Fibroblast of pulmonary artery (primary cell): Measurements from ENCODE around the gene CELA3A.
"Not testable (repeated sequence)": the region's sequence is repeated elsewhere in the genome, so short reads cannot be mapped to it uniquely, and the experiment has no call there.

ENCODE experiments used
- DNase-seq: peaks from one replicate; pipeline ENCODE4 v3.0.0-alpha.2; 2010; ENCODE audit warnings: low read depth
- H3K4me3 ChIP-seq: replicated peaks from 2 replicates; pipeline ENCODE4 v1.5.1; 2011; ENCODE audit warnings: low read depth, mild to moderate bottlenecking, control low read depth, low read length, moderate library complexity

Gene CELA3A

DNA sequence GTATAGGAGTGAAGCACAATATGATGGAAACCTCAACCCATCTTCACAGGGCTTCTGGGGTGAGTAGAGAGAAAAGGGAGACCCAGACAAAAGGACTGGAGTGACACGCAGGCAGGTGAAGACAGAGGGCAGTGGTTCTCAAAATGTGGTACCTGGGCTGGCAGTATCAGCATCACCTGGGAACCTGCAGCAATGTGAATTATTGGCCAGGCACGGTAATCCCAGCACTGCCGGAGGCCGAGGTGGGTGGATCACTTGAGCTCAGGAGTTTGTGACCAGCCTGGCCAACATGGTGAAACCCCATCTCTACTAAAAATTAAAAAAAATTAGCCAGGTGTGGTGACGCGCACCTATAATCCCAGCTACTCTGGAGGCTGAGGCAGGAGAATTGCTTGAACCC, 19.3 kb upstream of the CELA3A start:
- H3K4me3 ChIP-seq, DNase-seq: not testable (repeated sequence)

DNA sequence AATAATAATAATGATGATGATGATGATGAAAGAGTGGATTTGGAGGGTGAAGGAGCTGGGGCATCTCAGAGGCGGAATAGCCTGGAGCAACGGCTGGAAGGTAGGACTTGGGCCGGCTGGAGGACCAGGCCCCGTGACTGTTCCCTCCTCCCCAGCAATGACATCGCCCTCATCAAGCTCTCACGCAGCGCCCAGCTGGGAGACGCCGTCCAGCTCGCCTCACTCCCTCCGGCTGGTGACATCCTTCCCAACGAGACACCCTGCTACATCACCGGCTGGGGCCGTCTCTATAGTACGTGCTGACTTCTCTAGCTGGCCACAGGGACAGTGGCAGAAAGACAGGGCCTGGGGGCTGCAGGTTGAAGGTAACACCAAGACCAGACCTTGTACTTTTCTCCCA, 17.9 kb upstream of the CELA3A start:
- H3K4me3 ChIP-seq, DNase-seq: not testable (repeated sequence)

- not testable (repeated sequence) for DNase-seq
Observed at GRCh38 chr1:21985893-21986292, 15.6 kb upstream of the CELA3A start.

DNA sequence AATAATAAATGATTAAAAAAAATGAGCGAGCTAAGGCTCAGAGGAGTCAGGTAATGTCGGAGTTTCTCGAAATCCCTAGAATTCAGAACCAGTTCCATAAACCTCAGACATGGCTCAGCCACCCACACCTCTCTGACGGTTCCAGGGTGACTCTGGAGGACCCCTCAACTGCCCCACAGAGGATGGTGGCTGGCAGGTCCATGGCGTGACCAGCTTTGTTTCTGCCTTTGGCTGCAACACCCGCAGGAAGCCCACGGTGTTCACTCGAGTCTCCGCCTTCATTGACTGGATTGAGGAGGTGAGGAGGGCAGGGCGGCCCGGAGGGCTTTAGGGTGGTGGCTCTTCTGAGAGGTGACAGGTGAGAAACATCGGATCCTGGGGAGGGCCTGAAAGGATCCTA, 15.1 kb upstream of the CELA3A start:
- not testable (repeated sequence) for H3K4me3 ChIP-seq, DNase-seq

More at GRCh38 chr1:21985893-21986292, 15.6 kb upstream of the CELA3A start:
- H3K4me3 ChIP-seq: not testable (repeated sequence)

GRCh38 chr1:21989672-21990393, 11.6 kb upstream of the CELA3A start:
- H3K4me3 ChIP-seq, DNase-seq: not testable (repeated sequence)

GRCh38 chr1:21992186-21992585, 9.3 kb upstream of the CELA3A start:
- H3K4me3 ChIP-seq, DNase-seq: not testable (repeated sequence)

- DNase-seq, H3K4me3 ChIP-seq: not testable (repeated sequence)
Observed at GRCh38 chr1:21994716-21995115, 6.7 kb upstream of the CELA3A start.

GRCh38 chr1:21996663-21996970, 4.8 kb upstream of the CELA3A start:
- DNase-seq, H3K4me3 ChIP-seq: not testable (repeated sequence)

- DNase-seq, H3K4me3 ChIP-seq: not testable (repeated sequence)
Observed at GRCh38 chr1:21997891-21998623, 3.4 kb upstream of the CELA3A start.

DNA sequence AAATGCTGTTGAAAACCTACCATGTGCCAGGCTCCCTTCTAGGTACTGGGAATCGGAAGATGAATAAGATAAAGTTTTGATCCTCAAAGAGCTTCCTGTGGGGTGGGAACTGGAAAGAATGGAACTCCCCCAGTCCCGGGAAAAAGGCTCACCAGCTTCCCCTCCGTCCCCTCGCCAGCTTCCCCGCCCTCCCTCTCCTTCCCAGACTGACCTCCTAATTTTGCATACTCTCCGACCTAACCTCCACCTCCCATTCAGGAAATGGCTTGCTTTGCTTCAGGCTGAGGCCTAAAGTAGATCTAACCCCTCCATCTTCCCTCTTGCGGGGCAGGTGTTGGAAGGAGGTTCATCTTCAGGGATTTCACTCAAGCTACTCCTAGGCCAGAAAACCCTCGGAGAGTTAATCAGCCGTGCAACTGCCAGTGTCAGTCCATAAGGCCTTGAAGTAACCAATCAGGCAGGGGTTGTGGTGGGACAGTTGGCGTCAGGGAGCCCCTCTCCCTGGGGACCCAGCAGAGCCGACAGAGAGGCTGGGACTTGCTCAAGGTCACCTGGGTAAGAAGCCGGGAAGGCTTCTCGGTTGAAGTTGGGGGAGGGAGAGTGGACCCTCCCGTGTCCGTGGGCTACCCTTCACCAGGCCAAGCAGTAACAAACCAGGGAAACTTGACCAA, 2.7 kb upstream of the CELA3A start:
- H3K4me3 ChIP-seq, DNase-seq: not testable (repeated sequence)

DNA sequence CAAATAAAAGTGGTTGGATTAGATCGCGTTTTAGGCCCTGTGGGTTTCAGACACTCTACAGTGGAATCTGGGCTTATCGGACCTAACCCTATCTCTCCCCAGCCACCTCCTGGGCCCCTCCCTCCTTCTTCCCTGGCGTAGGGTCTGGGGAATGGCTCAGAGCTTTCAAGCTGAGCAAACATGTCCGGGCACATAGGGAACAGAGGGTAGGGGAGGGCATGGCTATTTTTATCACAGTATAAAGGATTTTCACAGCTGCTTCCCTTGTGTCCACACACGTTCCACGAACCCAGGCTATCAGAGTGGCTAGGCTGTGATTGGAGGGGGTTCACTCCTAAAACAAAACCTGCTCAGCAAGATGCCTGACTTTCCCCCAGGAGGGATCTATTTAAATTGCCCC, 1.8 kb upstream of the CELA3A start:
- H3K4me3 ChIP-seq, DNase-seq: not testable (repeated sequence)

DNA sequence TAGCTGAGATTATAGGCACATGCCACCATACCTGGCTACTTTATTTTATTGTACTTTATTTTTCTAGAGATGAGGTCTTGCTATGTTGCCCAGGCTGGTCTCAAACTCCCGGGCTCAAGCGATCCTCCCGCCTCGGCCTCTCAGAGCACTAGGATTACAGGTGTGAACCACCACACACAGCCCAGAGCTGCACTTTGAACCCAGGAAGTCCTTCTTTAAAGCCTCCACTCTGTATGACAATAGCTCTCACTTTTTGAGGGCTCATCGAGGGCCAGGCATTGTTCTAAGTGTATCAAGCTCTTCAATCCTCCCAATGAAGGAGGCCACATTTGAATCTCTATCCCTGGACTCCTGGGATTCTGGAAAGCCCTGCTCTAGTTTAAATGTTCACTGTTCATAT, 1.0 kb downstream of the CELA3A start:
- not testable (repeated sequence) for DNase-seq, H3K4me3 ChIP-seq

GRCh38 chr1:22002875-22003274, 1.4 kb downstream of the CELA3A start:
- not testable (repeated sequence) for DNase-seq, H3K4me3 ChIP-seq

DNA sequence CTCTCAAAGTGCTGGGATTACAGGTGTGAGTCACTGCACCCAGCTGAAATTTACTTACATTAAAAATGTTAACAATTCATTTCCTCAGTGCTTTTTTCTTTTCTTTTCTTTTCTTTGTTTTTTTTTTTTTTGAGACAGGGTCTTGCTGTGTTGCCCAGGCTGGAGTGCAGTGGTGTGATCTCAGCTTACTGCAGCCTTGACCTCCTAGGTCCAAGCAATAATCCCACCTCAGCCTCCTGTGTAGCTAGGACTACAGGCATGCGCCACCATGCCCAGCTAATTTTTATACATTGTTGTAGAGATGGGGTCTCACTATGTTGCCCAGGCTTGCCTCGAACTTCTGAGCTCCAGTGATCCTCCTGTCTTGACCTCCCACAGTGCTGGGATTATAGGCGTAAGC, 2.5 kb downstream of the CELA3A start:
- DNase-seq, H3K4me3 ChIP-seq: not testable (repeated sequence)
